Panc1 (cell line): Measurements from ENCODE around the gene TBC1D25. TPM values are rescaled to one million over a fixed set of nuclear protein-coding genes. Genes with fewer than 3 reads are reported as not detected.

Experiments
- ATAC-seq: fragments of 200-7000 bp; cut with Tn5 transposase; 2 replicates; pipeline ENCODE4 v1.9.1; 2020; ENCODE audit warnings: mild to moderate bottlenecking, moderate library complexity
- BruUV-seq: library from RNA; stranded (reverse); fragments of 400-500 nt; replicated peaks from 2 replicates; lab custom pipeline; 2021; lab: Mats Ljungman, UMichigan
- CTCF ChIA-PET: fragments of 300-600 bp; sonication (Branson Sonifier 250); formaldehyde crosslinking; loops from one replicate; lab custom pipeline; 2022; ENCODE audit warnings: antibody characterized with exemption; lab: Charles Lee
- POLR2A ChIA-PET: fragments of 300-600 bp; sonication (Branson Sonifier 250); formaldehyde crosslinking; loops from one replicate; lab custom pipeline; 2022; ENCODE audit warnings: antibody characterized with exemption; lab: Charles Lee
- DNase-seq: peaks from one replicate; pipeline ENCODE4 v3.0.0-alpha.2; 2010; ENCODE audit warnings: low read depth, low spot score
- H3K27ac ChIP-seq: 2 replicates; pipeline ENCODE4 v1.5.1; 2011; ENCODE audit warnings: mild to moderate bottlenecking, low read length, inconsistent platforms
- H3K27me3 ChIP-seq: fragments of 200-500 bp; sonication (Bioruptor generic); 2 replicates; pipeline ENCODE4 v1.6.0; 2014; ENCODE audit warnings: low read length, inconsistent platforms; ENCODE audit not compliant: control insufficient read depth, insufficient read depth
- H3K36me3 ChIP-seq: fragments of 200-500 bp; sonication (Bioruptor generic); 2 replicates; pipeline ENCODE4 v1.5.1; 2014; ENCODE audit warnings: inconsistent platforms, mild to moderate bottlenecking, low read length, moderate library complexity; ENCODE audit not compliant: control insufficient read depth, insufficient read depth
- H3K4me1 ChIP-seq: 2 replicates; pipeline ENCODE4 v1.5.1; 2011; ENCODE audit warnings: inconsistent platforms, mild to moderate bottlenecking, low read length, moderate library complexity; ENCODE audit not compliant: control insufficient read depth, insufficient read depth
- H3K4me3 ChIP-seq, 2 experiments: 2 replicates each; pipeline ENCODE4 v1.5.1; 2011 to 2012; ENCODE audit warnings: low read depth in 2 of 2, low read length in 2 of 2, mild to moderate bottlenecking in 2 of 2, inconsistent platforms in 1 of 2, moderate library complexity in 1 of 2
- H3K9me3 ChIP-seq: fragments of 200-500 bp; sonication (Bioruptor generic); 2 replicates; pipeline ENCODE4 v1.5.1; 2014; ENCODE audit warnings: low read depth, mild to moderate bottlenecking, inconsistent platforms, low read length, moderate library complexity; ENCODE audit not compliant: control insufficient read depth, insufficient read depth
- POLR2AphosphoS5 ChIP-seq: IDR thresholded peaks from 2 replicates; pipeline ENCODE4 v1.6.1; 2012; ENCODE audit warnings: mild to moderate bottlenecking, low read depth, low read length, moderate library complexity
- SIN3A ChIP-seq: IDR thresholded peaks from 2 replicates; pipeline ENCODE4 v1.6.1; 2012; ENCODE audit warnings: low read depth, mild to moderate bottlenecking, low read length, moderate library complexity, borderline replicate concordance; ENCODE audit not compliant: insufficient read depth
- TCF7L2 ChIP-seq: IDR thresholded peaks from 2 replicates; pipeline ENCODE4 v1.6.1; 2011; ENCODE audit warnings: mild to moderate bottlenecking, low read depth, low read length, inconsistent platforms
- in situ Hi-C: cut with HindIII; loops from 2 replicates; pipeline ENCODE4 v1.10.0; 2016; ENCODE audit warnings: low sequenced_read_pairs, low pct_unique_long_range_greater_than_20kb
- intact Hi-C: fragments of 100-400 bp; cut with micrococcal nuclease; formaldehyde crosslinking; loops from one replicate; pipeline ENCODE4 v1.10.0; 2022; ENCODE audit not compliant: unreplicated experiment
- total RNA-seq: library from RNA; stranded (reverse); gene quantifications from one replicate; pipeline ENCODE4 v1.2.1, GENCODE V29; 2021; ENCODE audit not compliant: unreplicated experiment
- TF ChIP-seq, protein P1 (sequence below), 2 experiments: IDR thresholded peaks; 2 replicates each; pipeline ENCODE4 v1.6.1; 2011 to 2012; ENCODE audit warnings: low read depth in 2 of 2, control low read depth in 1 of 2, low read length in 1 of 2, mild to moderate bottlenecking in 1 of 2, moderate library complexity in 1 of 2; ENCODE audit not compliant: insufficient read depth in 1 of 2
- TF ChIP-seq, protein P2 (sequence below): fragments of 450-650 bp; IDR thresholded peaks from 2 replicates; pipeline ENCODE4 v1.5.1; 2017; ENCODE audit warnings: mild to moderate bottlenecking

The TBC1D25 gene
- total RNA-seq, 1 experiment from 2014 or later, result 29.4 TPM

DNA sequence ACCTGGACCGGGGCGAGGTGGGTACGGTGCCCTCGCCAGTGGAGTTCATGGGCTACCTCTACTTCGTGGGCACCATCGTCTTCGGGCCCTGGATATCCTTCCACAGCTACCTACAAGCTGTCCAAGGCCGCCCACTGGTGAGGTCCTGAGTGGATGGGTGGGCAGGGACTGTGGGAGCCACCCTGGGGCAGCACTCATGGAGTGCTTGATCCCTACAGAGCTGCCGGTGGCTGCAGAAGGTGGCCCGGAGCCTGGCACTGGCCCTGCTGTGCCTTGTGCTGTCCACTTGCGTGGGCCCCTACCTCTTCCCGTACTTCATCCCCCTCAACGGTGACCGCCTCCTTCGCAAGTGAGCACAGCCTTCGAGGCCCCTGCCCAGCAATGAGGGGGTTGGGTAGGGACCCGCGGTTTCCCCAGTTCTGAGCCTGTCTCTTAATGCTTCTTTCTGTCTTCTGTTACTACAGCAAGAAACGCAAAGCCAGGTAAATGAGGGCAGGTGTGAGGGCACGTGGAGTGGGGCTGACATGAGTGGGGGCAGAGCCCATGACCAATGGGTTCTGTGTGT lies 27.1 kb upstream of the TBC1D25 start:
- Histone ChIP-seq H3K27ac (no peak overlapping the region), H3K36me3 (no peaks in the 10 kb centered on the region), H3K27me3 (no peaks in the 10 kb centered on the region), H3K9me3 (no peaks in the 10 kb centered on the region), H3K4me3 (no peak overlapping the region), H3K4me1 (no peaks in the 10 kb centered on the region)
- intact Hi-C loops (no loop called here), in situ Hi-C loops (no loop called here)
- BruUV-seq, result no TSS peak
- TF ChIP-seq, protein P1, sequence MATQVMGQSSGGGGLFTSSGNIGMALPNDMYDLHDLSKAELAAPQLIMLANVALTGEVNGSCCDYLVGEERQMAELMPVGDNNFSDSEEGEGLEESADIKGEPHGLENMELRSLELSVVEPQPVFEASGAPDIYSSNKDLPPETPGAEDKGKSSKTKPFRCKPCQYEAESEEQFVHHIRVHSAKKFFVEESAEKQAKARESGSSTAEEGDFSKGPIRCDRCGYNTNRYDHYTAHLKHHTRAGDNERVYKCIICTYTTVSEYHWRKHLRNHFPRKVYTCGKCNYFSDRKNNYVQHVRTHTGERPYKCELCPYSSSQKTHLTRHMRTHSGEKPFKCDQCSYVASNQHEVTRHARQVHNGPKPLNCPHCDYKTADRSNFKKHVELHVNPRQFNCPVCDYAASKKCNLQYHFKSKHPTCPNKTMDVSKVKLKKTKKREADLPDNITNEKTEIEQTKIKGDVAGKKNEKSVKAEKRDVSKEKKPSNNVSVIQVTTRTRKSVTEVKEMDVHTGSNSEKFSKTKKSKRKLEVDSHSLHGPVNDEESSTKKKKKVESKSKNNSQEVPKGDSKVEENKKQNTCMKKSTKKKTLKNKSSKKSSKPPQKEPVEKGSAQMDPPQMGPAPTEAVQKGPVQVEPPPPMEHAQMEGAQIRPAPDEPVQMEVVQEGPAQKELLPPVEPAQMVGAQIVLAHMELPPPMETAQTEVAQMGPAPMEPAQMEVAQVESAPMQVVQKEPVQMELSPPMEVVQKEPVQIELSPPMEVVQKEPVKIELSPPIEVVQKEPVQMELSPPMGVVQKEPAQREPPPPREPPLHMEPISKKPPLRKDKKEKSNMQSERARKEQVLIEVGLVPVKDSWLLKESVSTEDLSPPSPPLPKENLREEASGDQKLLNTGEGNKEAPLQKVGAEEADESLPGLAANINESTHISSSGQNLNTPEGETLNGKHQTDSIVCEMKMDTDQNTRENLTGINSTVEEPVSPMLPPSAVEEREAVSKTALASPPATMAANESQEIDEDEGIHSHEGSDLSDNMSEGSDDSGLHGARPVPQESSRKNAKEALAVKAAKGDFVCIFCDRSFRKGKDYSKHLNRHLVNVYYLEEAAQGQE (IDR thresholded peaks at IDR 0.05; ENCODE audit: insufficient read depth in 1 of 2, low read depth in 2 of 2, low read length in 1 of 2), result no peak
- TF ChIP-seq SIN3A, result no peak
- TF ChIP-seq, protein P2, sequence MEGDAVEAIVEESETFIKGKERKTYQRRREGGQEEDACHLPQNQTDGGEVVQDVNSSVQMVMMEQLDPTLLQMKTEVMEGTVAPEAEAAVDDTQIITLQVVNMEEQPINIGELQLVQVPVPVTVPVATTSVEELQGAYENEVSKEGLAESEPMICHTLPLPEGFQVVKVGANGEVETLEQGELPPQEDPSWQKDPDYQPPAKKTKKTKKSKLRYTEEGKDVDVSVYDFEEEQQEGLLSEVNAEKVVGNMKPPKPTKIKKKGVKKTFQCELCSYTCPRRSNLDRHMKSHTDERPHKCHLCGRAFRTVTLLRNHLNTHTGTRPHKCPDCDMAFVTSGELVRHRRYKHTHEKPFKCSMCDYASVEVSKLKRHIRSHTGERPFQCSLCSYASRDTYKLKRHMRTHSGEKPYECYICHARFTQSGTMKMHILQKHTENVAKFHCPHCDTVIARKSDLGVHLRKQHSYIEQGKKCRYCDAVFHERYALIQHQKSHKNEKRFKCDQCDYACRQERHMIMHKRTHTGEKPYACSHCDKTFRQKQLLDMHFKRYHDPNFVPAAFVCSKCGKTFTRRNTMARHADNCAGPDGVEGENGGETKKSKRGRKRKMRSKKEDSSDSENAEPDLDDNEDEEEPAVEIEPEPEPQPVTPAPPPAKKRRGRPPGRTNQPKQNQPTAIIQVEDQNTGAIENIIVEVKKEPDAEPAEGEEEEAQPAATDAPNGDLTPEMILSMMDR, result no peak
- no peak for TF ChIP-seq TCF7L2
- no peak for TF ChIP-seq POLR2AphosphoS5
- no peak for DNase-seq
- ChIA-PET CTCF (no interaction called here), POLR2A (no interaction called here)
- no peak for ATAC-seq

DNA sequence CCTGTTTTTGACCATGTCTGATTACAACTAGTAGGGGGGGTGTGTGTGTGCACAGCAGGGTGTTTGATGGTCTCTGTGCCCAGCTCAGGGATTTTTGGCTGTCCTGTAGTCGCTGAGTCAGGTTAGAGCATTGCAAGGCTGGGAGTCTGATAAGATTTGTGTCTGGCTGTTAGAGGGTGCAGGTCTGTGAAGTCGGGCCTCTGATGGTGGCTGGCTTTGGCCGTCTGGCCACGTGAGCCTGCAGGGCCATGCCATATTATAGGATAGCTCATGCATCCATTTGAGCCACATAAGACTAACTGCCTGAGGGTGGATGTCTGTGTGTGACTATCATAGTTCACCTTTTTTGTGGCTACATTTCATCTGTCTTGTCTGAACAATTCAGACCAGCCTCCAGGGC lies 25.8 kb upstream of the TBC1D25 start:
- no peak for ATAC-seq
- CTCF ChIA-PET, result no interaction called here

More for the DNA sequence above, 25.8 kb upstream of the TBC1D25 start:
- intact Hi-C loops (no loop called here), in situ Hi-C loops (no loop called here)
- POLR2A ChIA-PET, result no interaction called here
- no peaks in the 10 kb centered on the region for H3K27me3 ChIP-seq
- H3K36me3 ChIP-seq, result no peaks in the 10 kb centered on the region
- no peaks in the 10 kb centered on the region for H3K9me3 ChIP-seq
- BruUV-seq, result no TSS peak
- no peak for DNase-seq
- TF ChIP-seq, protein P1 (IDR thresholded peaks at IDR 0.05; ENCODE audit: insufficient read depth in 1 of 2, low read depth in 2 of 2, low read length in 1 of 2), result no peak
- H3K27ac ChIP-seq, result no peak overlapping the region
- H3K4me1 ChIP-seq, result no peaks in the 10 kb centered on the region
- no peak overlapping the region for H3K4me3 ChIP-seq
